ENCODE data around the gene TRIM17.

The TRIM17 gene

DNA sequence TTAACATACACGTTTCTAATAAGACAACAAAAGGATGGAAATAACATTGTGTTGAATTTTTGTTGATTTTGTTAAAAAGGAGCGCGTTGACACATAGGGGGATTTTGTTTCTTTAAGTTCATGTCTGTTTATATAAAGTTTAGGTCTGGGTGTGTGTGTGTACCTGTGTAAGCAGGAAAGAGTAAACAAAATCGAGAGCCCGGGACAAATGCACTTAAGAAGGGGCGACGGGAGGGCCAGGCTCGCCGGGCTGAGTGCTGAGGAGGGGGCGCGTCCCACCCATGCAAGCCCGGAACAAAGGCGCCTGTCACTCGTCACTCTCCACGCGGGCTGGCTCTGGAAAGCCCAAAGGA lies 28.8 kb upstream of the TRIM17 start:
- no peaks in the 10 kb centered on the region for H4K20me1 ChIP-seq (ENCODE audit: insufficient read depth, low read length)
- DNase-seq (no peak), ATAC-seq (ENCODE audit: insufficient read depth, low read depth) (no peak)
- H3K9me3 ChIP-seq (ENCODE audit: insufficient read depth, low read length, severe bottlenecking) = no peaks in the 10 kb centered on the region
- H3K27me3 ChIP-seq (ENCODE audit: insufficient read depth, low read length, poor library complexity) = peaks cover 11% of the 10 kb centered on the region
- H3K79me2 ChIP-seq (ENCODE audit: insufficient read depth, low read length) = no peaks in the 10 kb centered on the region
- no peaks in the 10 kb centered on the region for H3K36me3 ChIP-seq (ENCODE audit: insufficient read depth, low read length)
- no peak overlapping the region for H3K9ac ChIP-seq (ENCODE audit: low read depth, low read length)
- TF ChIP-seq EZH2 (IDR thresholded peaks at IDR 0.05; ENCODE audit: borderline replicate concordance, low read depth, low read length, severe bottlenecking) = no peak
- TF ChIP-seq, protein P1, sequence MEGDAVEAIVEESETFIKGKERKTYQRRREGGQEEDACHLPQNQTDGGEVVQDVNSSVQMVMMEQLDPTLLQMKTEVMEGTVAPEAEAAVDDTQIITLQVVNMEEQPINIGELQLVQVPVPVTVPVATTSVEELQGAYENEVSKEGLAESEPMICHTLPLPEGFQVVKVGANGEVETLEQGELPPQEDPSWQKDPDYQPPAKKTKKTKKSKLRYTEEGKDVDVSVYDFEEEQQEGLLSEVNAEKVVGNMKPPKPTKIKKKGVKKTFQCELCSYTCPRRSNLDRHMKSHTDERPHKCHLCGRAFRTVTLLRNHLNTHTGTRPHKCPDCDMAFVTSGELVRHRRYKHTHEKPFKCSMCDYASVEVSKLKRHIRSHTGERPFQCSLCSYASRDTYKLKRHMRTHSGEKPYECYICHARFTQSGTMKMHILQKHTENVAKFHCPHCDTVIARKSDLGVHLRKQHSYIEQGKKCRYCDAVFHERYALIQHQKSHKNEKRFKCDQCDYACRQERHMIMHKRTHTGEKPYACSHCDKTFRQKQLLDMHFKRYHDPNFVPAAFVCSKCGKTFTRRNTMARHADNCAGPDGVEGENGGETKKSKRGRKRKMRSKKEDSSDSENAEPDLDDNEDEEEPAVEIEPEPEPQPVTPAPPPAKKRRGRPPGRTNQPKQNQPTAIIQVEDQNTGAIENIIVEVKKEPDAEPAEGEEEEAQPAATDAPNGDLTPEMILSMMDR (IDR thresholded peaks at IDR 0.05; ENCODE audit: borderline replicate concordance, extremely low read depth, low read length, poor library complexity, severe bottlenecking) = no peak
- no peak overlapping the region for H3K4me2 ChIP-seq (ENCODE audit: insufficient read depth, low read length)
- H3K4me1 ChIP-seq (ENCODE audit: insufficient read depth, low read length) = no peaks in the 10 kb centered on the region
- H3K4me3 ChIP-seq (ENCODE audit: low read depth in 1 of 2, low read length in 2 of 2) = no peak overlapping the region
- no peak overlapping the region for H3K27ac ChIP-seq (ENCODE audit: low read length)
- no peak overlapping the region for H2AFZ ChIP-seq (ENCODE audit: low read depth, low read length)

GRCh38 chr1:228443395-228443794 lies 26.7 kb upstream of the TRIM17 start:
- ATAC-seq (ENCODE audit: insufficient read depth, low read depth) (no peak), DNase-seq (no peak)
- no peak overlapping the region for H2AFZ ChIP-seq (ENCODE audit: low read depth, low read length)
- no peak overlapping the region for H3K4me2 ChIP-seq (ENCODE audit: insufficient read depth, low read length)
- no peak overlapping the region for H3K9ac ChIP-seq (ENCODE audit: low read depth, low read length)
- H3K4me3 ChIP-seq (ENCODE audit: low read depth in 1 of 2, low read length in 2 of 2) = no peak overlapping the region
- no peaks in the 10 kb centered on the region for H3K36me3 ChIP-seq (ENCODE audit: insufficient read depth, low read length)
- H3K9me3 ChIP-seq (ENCODE audit: insufficient read depth, low read length, severe bottlenecking) = no peaks in the 10 kb centered on the region
- H3K79me2 ChIP-seq (ENCODE audit: insufficient read depth, low read length) = no peaks in the 10 kb centered on the region
- no peaks in the 10 kb centered on the region for H3K4me1 ChIP-seq (ENCODE audit: insufficient read depth, low read length)
- no peak overlapping the region for H3K27ac ChIP-seq (ENCODE audit: low read length)
- TF ChIP-seq EZH2 (IDR thresholded peaks at IDR 0.05; ENCODE audit: borderline replicate concordance, low read depth, low read length, severe bottlenecking) = no peak
- TF ChIP-seq, protein P1 (IDR thresholded peaks at IDR 0.05; ENCODE audit: borderline replicate concordance, extremely low read depth, low read length, poor library complexity, severe bottlenecking) = no peak
- H3K27me3 ChIP-seq (ENCODE audit: insufficient read depth, low read length, poor library complexity) = peaks cover 11% of the 10 kb centered on the region
- H4K20me1 ChIP-seq (ENCODE audit: insufficient read depth, low read length) = no peaks in the 10 kb centered on the region; the same call in 1 of the 2 replicates

DNA sequence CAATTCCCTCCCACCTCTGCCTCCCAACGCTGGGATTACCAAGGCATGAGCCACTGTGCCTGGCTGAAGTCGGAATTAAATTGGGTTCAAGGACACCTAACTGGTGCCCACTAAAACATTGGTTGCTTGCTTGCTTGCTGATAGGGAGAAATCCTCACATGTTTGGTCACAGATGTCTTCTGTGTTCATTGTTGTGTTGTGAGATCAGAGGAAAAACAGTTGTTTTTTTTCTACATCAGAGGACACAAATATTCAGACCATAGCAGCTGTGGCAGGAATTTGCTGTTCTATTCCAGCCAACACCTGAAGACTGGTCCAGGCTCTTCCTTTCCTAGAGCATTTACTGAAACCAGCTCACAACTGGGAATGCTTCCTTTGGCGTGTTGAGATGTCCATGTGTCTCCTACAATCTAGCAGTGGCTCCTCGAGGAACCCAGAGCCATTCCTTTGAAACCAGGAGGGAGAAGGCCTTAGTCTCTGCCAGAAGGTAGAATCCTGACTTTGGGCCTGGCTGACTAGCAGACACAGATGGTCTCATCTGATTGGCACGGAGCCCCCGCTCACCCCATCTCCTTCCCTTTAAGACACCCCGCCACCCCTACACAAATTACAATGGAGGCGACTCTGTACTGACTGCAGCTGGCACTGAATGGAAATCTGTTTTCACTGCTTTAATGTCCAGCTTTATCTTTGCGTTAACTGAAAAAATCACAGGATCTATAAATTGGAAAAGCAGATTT lies 24.3 kb upstream of the TRIM17 start:
- no peaks in the 10 kb centered on the region for H3K9me3 ChIP-seq (ENCODE audit: insufficient read depth, low read length, severe bottlenecking)
- TF ChIP-seq EZH2 (IDR thresholded peaks at IDR 0.05; ENCODE audit: borderline replicate concordance, low read depth, low read length, severe bottlenecking) = no peak
- TF ChIP-seq, protein P1 (IDR thresholded peaks at IDR 0.05; ENCODE audit: borderline replicate concordance, extremely low read depth, low read length, poor library complexity, severe bottlenecking) = no peak
- H3K4me1 ChIP-seq (ENCODE audit: insufficient read depth, low read length) = no peaks in the 10 kb centered on the region
- H4K20me1 ChIP-seq (ENCODE audit: insufficient read depth, low read length) = no peaks in the 10 kb centered on the region; the same call in 1 of the 2 replicates
- no peak overlapping the region for H3K4me3 ChIP-seq (ENCODE audit: low read depth in 1 of 2, low read length in 2 of 2)
- no peak overlapping the region for H3K27ac ChIP-seq (ENCODE audit: low read length)
- H3K9ac ChIP-seq (ENCODE audit: low read depth, low read length) = no peak overlapping the region
- H3K27me3 ChIP-seq (ENCODE audit: insufficient read depth, low read length, poor library complexity) = peaks cover 11% of the 10 kb centered on the region
- H3K4me2 ChIP-seq (ENCODE audit: insufficient read depth, low read length) = no peak overlapping the region
- ATAC-seq (ENCODE audit: insufficient read depth, low read depth) = no peak
- H3K79me2 ChIP-seq (ENCODE audit: insufficient read depth, low read length) = no peaks in the 10 kb centered on the region
- H2AFZ ChIP-seq (ENCODE audit: low read depth, low read length) = no peak overlapping the region
- H3K36me3 ChIP-seq (ENCODE audit: insufficient read depth, low read length) = no peaks in the 10 kb centered on the region
- DNase-seq = no peak
